GM21390 (cell line): Measurements from ENCODE around the gene DAPK2.

Experiments
- ATAC-seq: cut with Tn5 transposase; IDR thresholded peaks from one replicate; pipeline ENCODE4 v1.9.1; 2021; ENCODE audit not compliant: unreplicated experiment

The DAPK2 gene

DNA sequence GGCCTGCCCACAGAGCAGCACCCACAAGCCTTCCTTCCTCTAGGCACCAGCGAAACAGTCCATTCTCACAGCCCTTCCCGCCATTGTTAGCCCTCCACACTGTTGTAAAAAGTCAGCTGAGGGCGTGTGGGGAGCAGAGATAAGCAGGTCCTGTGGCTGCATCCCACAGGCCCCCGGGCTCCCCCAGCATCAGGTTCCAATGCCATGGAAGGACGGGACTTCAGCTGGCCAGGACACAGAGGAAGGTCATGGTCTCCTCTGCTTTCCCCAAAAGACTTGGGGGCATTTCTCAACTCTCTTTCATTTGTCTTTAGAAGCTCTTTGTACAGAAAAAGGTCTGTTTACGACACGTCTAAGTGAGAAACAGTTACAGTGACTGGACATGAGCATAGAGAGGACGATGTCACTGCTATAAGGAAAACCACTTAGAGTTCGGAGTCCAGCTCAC is 127.4 kb downstream of the DAPK2 start:
- ATAC-seq: no peak

DNA sequence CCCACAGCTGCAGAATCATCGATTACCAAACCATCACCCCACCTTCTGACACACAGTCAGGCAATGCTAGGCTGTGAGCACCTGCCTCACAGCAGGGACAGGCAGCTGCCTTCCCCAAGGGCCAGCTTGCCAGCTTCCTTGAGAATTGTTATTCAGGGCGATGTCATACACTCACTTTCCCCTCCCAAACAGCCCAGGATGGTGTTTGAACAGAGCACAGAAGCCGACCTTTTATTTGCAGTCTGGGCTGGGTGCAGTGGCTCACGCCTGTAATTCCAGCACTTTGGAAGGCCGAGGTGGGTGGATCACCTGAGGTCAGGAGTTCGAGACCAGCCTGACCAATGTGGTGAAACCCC is 128.0 kb downstream of the DAPK2 start:
- ATAC-seq: no peak

DNA sequence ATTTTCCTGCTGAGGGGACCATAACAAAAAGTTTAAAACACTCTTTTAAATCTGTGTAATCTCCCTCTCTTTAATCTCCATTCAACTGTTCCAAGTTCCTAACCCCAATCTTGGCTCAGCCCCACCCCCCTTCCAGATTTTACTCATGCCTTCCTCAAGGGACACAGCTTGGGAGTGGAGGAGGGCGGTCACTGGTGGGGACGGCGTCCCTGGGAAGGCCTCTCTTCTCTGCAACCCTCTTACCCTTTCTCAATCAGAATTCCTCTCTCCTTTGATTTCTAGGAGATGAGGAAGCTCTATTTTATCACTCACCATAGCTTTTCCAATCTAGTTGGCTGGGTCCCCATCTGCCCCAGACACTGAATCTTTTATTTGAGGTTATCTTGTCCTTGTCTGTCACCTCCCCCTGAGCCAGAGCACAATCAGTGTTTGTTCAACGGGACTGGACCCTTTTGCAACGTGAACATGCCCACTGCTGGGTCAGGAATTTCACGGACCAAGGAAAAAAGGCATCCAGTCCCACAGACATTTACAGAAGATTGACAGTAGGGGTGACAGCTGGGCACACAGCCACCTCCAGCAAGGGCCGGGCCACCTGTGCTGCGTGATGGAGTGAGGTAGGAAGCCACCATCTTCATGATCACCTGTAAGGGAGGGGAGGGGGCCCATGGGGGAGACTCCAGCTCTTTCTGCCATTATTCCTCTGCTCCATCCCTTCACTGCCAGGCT is 128.5 kb downstream of the DAPK2 start:
- no peak for ATAC-seq

DNA sequence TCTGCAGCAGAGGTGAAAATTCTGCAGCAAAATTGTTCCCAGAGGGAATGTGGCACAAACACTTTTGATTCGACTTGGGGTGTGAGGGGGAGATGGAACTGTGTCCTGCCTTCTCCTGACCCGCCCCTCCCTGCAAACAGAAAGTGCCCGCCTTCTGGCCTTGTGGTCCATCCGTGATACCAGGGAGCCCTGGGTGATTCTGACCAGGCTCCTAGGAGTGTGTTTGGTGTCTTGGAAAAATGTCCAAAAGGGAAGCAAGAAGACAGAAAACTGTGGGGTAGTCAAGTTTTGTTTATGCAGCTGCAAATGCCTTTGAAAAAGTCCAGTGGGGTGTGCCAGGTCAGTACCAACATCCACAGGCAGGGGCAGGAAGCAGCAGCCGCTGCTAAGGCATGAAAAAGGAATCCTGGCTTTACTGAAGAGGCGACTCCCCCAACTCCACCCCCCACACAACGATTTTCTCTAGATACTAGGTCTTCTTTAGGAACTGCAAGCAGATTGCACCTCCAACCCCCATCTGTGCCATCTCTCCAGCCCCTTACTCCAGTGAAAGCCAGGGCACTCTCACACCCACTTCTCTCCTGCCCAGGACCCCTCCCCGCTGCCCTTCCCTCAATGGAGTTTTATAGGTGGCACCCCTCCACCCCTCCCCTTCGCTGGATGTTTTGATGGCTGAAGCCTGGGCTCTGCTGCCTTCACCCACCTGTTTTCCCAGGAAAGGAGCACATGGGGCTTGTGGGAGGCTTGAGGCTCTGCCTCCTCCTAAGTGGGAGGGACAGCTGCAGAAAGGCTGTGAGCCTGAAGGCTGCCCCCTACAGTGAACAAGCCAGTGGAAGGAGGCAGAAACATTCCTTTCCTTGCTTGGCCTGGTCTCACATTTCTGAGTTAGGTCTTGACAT is 130.2 kb downstream of the DAPK2 start:
- ATAC-seq: no peak

DNA sequence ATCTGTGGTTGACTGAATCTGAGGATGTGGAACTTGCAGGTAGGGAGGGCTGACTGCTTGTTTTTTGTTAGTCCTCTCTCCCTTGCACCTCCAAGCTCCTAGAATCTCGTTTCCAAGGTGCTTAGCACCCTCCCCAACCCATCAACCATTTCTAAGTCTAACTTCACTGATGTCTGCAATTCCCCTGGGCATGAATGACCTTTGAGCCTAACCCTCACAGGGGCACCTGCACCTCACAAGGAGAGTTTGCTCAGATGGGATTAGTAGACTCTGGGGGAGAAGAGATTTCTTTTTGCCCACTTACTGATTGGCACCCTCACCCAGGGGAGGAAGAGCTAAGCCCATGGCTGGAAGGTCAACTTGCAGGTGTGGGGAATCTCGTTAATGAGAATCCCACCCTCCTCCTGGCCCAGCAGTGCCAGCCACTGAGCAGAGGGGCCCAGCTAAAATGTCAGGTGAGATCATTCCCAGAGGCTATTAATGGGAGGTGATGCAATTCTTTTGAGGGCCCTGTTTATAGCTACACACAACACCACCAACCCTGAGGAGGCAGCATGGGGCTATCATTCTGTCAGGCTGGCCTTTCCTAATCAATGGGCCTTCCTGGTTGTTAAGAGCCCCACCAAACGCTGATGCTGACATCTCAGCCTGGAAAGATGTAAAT is 130.9 kb downstream of the DAPK2 start:
- no peak for ATAC-seq

DNA sequence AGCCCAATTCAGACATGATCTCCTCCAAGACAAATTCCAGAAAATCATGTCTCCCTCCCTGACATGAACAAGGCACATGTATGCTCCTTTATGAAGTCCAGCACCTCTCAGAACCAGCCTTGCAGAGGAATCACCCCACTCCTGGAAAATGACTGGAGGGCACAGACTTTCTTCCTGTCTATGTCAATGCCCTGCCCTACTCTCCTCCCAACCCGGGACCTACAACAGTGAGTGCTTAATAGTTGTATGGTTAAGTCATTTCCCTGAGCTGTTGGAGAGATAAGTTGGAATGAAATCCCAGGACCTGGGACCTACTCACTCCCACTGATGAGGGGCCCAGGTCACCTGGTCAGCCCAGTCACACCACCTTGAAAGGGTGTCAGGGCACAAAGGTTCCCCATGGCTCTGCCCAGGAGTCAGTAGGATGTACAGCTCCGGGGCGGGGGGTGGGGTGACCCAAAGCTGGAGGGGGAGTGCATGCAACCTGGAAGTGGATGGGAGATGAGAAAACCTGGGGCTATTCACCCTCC is 132.4 kb downstream of the DAPK2 start:
- ATAC-seq: no peak

DNA sequence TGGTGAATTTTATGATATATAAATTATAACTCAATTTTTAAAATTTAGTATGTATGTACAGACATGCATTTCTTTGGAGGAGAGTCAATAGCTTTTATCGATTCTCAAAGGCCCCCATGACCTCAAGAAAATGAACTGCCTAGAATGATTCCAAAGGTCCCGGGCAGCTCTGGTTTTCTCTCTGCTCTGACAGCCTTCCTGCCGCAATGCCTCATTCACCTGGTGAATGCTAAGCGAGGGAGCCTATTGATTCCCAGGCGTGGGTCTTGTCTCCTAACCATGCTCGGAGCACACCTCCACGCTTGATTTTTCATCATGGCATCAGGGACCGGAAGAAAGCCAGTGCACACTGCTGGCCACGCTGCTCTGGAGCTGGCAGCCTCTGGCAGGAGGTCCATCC is 132.9 kb downstream of the DAPK2 start:
- ATAC-seq: no peak

DNA sequence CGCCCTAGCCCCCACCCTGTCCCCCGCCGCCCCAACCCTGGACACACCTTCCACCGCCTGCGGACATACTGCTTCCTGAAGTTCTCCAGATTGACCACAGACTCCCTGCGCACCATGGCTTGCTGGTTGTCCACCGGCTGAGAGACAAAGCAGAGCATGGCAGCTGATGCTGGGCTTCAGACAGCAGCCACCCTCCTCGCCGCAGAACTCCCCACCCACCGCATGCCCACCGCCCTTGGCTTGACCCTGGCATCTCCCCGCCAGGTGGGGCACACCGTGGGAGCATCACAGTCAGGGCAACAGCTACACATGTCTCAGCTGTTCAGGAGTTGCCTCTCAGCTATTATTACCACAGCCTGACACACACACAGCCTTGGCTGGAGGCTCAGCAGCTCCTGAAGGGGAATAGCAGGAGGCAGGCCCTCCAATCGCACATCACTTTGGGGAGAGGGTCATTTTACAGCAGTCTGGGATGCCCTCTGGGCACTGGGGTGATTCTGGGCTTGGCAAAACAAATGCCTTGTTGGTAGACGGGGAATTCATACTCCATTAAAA is 134.1 kb downstream of the DAPK2 start:
- no peak for ATAC-seq

DNA sequence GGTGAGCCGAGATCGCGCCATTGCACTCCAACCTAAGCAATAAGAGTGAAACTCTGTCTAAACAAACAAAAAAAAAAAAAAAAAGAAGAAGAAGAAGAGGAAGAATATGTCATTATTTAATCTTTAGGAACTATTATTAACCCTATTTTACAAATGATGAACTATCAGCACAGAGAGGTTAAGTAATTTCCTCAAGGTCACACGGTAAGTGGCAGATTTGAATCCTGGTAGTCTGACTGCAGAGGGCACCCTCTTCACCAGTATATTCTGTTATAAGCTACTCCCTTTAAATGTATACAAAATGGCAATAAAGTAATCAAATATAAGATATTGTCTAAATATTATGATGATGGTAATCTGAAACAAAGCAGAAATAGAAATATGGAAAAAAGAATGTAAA is 135.1 kb downstream of the DAPK2 start:
- ATAC-seq: no peak

DNA sequence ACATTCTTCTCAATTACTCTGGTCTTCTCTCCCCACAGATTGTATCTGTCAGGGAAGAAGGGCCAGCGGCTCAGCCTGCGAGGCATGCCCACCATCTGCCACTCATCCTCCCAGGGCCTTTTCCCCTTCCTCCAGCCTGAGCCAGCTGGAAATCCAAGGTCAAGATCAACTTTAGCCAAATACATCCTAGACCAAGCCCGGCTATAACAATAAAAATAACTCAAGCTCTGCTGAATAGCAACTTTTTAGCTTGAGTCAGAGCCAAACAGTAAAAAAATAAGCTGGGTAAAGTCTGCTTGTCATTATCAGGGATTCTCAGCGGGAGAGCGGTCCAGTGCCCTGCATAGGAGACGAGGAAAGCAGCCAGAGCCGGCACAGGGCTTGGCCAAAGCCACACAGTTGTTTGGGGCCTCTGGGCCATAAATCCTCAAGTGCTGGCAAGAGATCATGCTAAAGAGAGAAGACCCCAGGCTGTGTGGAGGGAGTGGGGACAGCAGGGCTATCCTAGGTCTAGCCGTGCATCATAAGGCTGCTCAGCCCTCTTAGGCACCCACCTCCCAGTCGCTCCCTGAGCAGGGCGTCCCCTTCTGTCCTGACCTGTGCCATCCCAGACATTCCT is 136.4 kb downstream of the DAPK2 start:
- ATAC-seq: no peak

DNA sequence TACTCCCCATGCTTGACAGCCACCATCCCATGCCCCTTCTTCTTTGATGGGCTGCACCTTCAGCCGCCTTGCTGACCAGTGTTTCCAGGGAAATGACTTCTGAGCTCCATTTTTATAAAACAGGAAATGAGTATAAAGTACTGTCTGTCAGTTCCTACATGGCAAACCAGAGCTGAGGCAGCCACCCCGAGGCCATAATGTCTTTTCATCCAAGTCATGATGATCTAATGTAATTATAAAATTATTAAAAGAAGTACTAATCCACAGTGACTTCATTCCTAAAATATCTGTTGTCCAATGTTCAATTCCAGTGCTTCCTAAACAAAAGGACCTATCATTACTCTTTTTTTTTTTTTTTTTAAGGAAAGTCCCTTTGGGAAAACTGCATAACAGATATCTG is 137.3 kb downstream of the DAPK2 start:
- ATAC-seq: no peak

DNA sequence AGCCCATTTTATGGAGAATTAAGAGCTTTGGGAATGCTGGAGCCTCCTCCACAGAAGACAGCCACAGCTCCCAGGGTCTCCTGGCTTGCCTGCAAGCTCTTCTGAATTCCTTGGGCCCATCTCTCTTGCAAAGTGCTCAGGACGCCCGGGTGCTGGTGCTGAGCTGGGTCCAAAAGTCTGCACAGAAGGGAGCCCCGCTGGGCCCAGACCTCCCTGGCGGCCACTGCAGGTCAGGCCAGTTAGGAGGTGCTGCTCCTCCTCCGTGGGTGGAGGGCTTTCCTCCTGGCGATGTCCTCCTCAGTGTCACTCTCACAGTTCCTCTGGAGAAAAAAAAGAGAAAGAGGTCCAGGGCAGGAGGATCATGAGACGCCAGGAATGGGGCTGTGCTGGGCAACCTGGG is 138.0 kb downstream of the DAPK2 start:
- ATAC-seq: no peak

DNA sequence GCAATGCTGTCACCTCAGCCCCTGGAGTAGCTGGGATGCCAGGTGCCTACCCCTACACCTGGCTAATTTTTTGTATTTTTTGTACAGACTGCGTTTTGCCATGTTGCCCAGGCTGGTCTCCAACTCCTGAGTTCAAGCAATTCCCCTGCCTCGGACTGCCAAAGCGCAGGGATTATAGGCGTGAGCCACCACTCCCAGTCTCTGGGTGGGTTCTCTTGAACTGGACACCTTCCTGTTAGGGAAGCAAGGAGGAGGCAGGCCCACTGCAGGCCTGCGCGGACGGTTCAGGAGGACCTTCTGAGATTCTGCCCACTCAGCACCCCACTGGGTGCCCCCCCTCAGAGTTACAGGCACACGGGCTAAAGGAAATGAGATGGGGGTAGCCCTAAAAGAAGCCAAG is 138.8 kb downstream of the DAPK2 start:
- no peak for ATAC-seq

DNA sequence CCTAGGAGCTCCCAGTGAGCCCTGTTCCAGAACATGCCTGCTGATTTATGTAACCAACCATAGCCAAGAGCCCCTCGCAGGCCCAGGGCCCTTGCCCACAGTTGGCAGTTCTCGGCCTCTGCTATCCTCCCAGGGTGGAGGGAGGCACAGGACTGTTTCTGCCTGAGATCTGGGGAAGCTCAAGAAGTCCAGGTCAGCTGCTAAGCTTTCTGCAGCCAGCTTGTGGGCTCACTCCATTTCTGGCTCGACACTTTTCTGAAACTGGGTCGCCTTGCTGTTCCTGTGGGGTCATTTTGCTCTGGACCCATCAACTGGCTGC is 140.1 kb downstream of the DAPK2 start:
- ATAC-seq: no peak

DNA sequence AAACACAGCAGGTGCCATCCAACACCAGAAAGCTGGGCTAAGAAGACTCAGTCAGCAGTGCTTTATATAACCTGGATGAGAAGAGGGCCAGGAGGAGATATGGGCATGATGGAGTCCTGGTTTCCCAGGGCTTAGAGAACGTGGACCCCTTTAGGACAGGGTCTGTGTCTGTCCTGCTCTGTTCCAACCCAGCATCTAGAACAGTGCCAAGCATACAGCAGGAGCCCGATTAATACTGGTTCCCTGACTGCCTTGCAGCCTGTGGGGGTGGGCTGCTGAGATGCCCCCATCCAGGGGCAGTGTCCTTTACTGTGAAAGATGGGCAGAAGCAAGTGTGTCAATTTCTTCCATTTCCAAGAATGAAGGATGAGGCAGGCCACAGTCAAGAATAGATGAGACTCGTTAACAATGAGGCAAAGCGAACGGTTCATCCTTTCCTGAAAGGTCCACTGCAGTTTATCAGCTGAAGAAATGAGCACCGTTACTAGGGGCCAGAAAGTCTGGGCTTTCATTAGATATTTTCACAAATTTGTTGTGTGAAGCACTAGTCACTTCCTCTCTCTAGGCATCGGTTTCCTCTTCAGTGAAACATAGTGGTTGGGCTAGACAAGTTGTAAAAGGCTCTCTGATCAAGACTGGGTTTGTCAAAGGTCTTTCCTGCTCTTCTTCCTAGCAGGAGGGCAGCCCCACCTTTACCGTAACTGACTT is 140.6 kb downstream of the DAPK2 start:
- no peak for ATAC-seq

DNA sequence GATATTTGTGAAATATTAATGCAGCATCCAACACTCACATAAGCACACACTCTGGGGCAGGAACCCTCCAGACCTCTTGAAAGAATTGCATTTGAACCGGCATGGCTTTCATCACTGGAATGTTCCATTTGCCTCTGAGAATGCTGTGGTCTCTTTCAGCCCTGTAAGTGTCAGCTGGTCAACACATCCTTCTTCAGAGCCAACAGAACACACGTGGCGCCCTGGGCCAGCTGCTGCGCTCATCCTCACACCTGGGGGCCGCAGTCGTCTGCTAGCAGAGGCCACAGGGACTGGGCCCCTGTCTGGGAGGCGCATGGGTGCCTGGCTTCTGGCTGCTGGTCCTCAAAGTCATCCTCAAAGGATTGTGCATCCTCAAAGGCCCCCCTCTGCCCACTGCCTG is 141.2 kb downstream of the DAPK2 start:
- ATAC-seq: no peak

DNA sequence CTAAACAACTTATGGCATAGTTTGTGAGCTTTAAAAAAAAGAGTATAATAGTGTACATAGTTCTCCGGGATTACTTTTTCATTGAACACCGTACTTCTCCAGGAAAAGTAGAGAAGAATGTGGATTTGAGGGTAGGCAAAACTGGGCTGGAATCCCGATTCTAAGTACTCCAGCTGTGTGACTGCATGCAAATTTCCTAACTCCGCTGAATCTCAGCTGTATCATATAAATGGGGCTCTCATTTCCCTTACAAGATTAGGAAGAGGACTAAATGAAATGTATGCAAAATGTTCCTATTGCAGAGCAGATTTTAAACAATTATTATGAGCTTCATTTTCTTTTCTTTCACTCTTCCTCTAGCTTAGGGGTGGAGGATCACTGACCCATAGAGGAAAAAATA is 142.2 kb downstream of the DAPK2 start:
- no peak for ATAC-seq

DNA sequence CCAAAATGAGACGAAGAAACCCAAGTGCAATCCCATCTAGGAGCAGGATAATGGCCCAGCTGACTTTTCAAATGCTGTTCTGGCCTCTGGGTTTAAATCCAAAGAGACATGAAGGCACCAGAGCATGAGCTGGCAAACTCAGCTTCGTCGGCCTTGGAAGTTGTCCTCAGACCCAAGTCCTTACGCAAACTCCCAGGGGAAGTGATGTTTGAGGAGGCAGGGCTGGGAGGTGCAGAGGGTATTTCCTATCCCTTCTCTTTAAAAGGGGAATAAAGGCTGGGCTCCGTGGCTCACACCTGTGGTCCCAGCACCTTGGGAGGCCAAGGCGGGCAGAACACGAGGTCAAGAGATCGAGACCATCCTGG is 143.6 kb downstream of the DAPK2 start:
- ATAC-seq: no peak

DNA sequence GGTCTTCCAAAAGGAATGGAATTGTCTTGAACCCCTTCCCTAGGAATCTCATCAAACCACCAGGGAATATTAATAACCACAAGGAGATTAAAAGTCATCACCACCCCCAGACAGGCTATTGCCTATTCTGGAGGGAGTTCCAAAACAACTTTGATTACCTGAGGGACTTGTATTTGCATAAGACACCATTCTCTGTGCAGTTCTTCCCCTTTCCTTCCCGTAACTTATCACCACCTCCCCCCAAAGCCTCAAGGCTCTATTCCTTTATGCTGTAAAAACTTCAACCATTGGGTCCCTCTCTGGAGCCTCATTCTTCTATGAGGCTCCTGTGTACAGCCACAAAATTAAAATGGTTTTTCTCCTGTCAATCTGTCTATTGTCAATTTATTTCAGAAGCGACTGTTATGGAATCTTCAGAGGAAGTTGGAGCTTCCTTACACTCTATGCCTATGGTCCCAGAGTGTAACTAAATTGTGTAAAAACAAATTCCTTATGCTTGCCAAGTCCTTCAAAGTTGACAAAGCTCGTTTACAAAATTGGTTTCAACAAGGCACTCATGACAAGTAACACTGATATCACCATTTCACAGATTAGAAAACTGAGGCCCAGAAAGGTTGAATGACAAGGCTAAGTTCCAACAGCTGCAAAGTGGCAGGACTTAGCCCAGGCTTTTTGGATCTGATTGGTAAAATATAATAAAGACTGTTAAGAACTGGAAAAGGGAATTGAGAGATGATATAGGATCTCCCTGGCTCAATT is 144.2 kb downstream of the DAPK2 start:
- no peak for ATAC-seq

DNA sequence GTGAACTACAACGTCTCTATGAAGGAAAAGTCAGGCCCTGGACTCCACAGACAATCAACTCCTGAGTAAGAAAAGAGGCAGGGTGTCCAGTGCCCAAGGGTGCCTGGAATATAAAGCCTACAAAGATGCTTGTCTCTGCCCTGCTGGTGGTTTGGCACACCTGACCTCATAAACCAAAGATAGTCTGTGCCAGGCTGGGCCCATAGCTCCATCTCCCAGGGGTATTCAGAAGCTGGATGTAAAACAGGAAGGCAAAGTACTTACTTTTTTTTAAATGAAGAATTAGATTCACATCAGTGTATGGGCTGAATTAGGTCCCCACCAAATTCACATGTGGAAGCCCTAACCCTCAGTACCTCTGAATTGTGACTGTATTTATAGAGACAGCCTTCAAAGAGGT is 146.0 kb downstream of the DAPK2 start:
- no peak for ATAC-seq
